Measurements from ENCODE around the gene GSG1.

Gene GSG1

GRCh38 chr12:13103391-13104033, at the start of gene GSG1:
TSS of gene GSG1 (minus strand) at chr12:13103667. CDS start at chr12:13103512, 155 bp downstream.
- DNase-seq (ENCODE audit: low spot score), result no peak

- DNase-seq (ENCODE audit: low spot score), result no peak
Observed at GRCh38 chr12:13153180-13153579, 49.7 kb upstream of the GSG1 start.

GRCh38 chr12:13152756-13153155, 49.3 kb upstream of the GSG1 start:
- DNase-seq (ENCODE audit: low spot score), result no peak

GRCh38 chr12:13152281-13152680, 48.8 kb upstream of the GSG1 start:
- DNase-seq (ENCODE audit: low spot score), result no peak

GRCh38 chr12:13149411-13149810, 45.9 kb upstream of the GSG1 start:
- no peak for DNase-seq (ENCODE audit: low spot score)

GRCh38 chr12:13148485-13148847, 45.0 kb upstream of the GSG1 start:
- DNase-seq (ENCODE audit: low spot score), result no peak

GRCh38 chr12:13147688-13148484, 44.4 kb upstream of the GSG1 start:
- DNase-seq (ENCODE audit: low spot score), result no peak

- no peak for DNase-seq (ENCODE audit: low spot score)
Observed at GRCh38 chr12:13146336-13146938, 43.0 kb upstream of the GSG1 start.

GRCh38 chr12:13144266-13144828, 40.9 kb upstream of the GSG1 start:
- no peak for DNase-seq (ENCODE audit: low spot score)

GRCh38 chr12:13142747-13143146, 39.3 kb upstream of the GSG1 start:
- no peak for DNase-seq (ENCODE audit: low spot score)

GRCh38 chr12:13141686-13142085, 38.2 kb upstream of the GSG1 start:
- no peak for DNase-seq (ENCODE audit: low spot score)

- peak; percentile 77 for DNase-seq (ENCODE audit: low spot score)
Observed at GRCh38 chr12:13135371-13136178, 32.1 kb upstream of the GSG1 start.

GRCh38 chr12:13133886-13134285, 30.4 kb upstream of the GSG1 start:
- DNase-seq (ENCODE audit: low spot score), result no peak

GRCh38 chr12:13130981-13131380, 27.5 kb upstream of the GSG1 start:
- DNase-seq (ENCODE audit: low spot score), result no peak

- DNase-seq (ENCODE audit: low spot score), result no peak
Observed at GRCh38 chr12:13128291-13128965, 25.0 kb upstream of the GSG1 start.

- no peak for DNase-seq (ENCODE audit: low spot score)
Observed at GRCh38 chr12:13127444-13127843, 24.0 kb upstream of the GSG1 start.

GRCh38 chr12:13126494-13126893, 23.0 kb upstream of the GSG1 start:
- DNase-seq (ENCODE audit: low spot score), result no peak

GRCh38 chr12:13125996-13126395, 22.5 kb upstream of the GSG1 start:
- no peak for DNase-seq (ENCODE audit: low spot score)

- peak; percentile 37 for DNase-seq (ENCODE audit: low spot score)
Observed at GRCh38 chr12:13124656-13125505, 21.4 kb upstream of the GSG1 start.

- no peak for DNase-seq (ENCODE audit: low spot score)
Observed at GRCh38 chr12:13121568-13121967, 18.1 kb upstream of the GSG1 start.

- no peak for DNase-seq (ENCODE audit: low spot score)
Observed at GRCh38 chr12:13120413-13120812, 16.9 kb upstream of the GSG1 start.
